PFSK-1 (cell line): ENCODE measurements around the gene OR2C3.

Experiments
- FOXP2 ChIP-seq: optimal IDR thresholded peaks from 2 replicates; pipeline ENCODE3; 2011; ENCODE audit warnings: borderline replicate concordance, control low read depth, inconsistent platforms; ENCODE audit not compliant: insufficient read depth; ENCODE audit errors: extremely low read length, extremely low read depth
- POLR2AphosphoS5 ChIP-seq: IDR thresholded peaks from 2 replicates; pipeline ENCODE4 v1.6.1; 2012; ENCODE audit warnings: low read depth, mild to moderate bottlenecking, control low read depth, low read length, moderate library complexity
- REST ChIP-seq, 2 experiments: IDR thresholded peaks; 2 replicates each; pipeline versions ENCODE4 v1.6.1 to v1.8.0; 2011 to 2012; ENCODE audit warnings: low read depth in 2 of 2, low read length in 2 of 2, control low read depth in 1 of 2, inconsistent platforms in 1 of 2, mild to moderate bottlenecking in 1 of 2, moderate library complexity in 1 of 2; ENCODE audit not compliant: insufficient read depth in 1 of 2
- SIN3A ChIP-seq: IDR thresholded peaks from 2 replicates; pipeline ENCODE4 v1.6.1; 2012; ENCODE audit warnings: mild to moderate bottlenecking, low read length, moderate library complexity, borderline replicate concordance; ENCODE audit not compliant: insufficient read depth
- TAF1 ChIP-seq: IDR thresholded peaks from 2 replicates; pipeline ENCODE4 v1.6.1; 2012; ENCODE audit warnings: low read length, control low read depth, borderline replicate concordance; ENCODE audit not compliant: insufficient read depth

Gene OR2C3

GRCh38 chr1:247535402-247535801 lies 838 bp downstream of the OR2C3 start:
- no peak for TF ChIP-seq FOXP2
- TF ChIP-seq SIN3A = no peak
- no peak for TF ChIP-seq TAF1
- TF ChIP-seq REST (IDR thresholded peaks at IDR 0.05; ENCODE audit: insufficient read depth in 1 of 2, low read depth in 2 of 2, low read length in 2 of 2) = no peak
- no peak for TF ChIP-seq POLR2AphosphoS5

GRCh38 chr1:247531937-247532336 lies 4.3 kb downstream of the OR2C3 start:
- no peak for TF ChIP-seq SIN3A
- TF ChIP-seq TAF1 = no peak
- no peak for TF ChIP-seq FOXP2
- TF ChIP-seq REST (IDR thresholded peaks at IDR 0.05; ENCODE audit: insufficient read depth in 1 of 2, low read depth in 2 of 2, low read length in 2 of 2) = no peak
- no peak for TF ChIP-seq POLR2AphosphoS5

- no peak for TF ChIP-seq POLR2AphosphoS5
Observed at GRCh38 chr1:247530785-247531184, 5.5 kb downstream of the OR2C3 start.

- TF ChIP-seq TAF1 = no peak
- no peak for TF ChIP-seq REST (IDR thresholded peaks at IDR 0.05; ENCODE audit: insufficient read depth in 1 of 2, low read depth in 2 of 2, low read length in 2 of 2)
- no peak for TF ChIP-seq FOXP2
- no peak for TF ChIP-seq SIN3A
- no peak for TF ChIP-seq POLR2AphosphoS5
Observed at GRCh38 chr1:247529771-247530355, 6.4 kb downstream of the OR2C3 start.

GRCh38 chr1:247528812-247529474 lies 7.3 kb downstream of the OR2C3 start:
- TF ChIP-seq FOXP2 = no peak
- no peak for TF ChIP-seq TAF1
- TF ChIP-seq POLR2AphosphoS5 = no peak
- no peak for TF ChIP-seq SIN3A
- TF ChIP-seq REST (IDR thresholded peaks at IDR 0.05; ENCODE audit: insufficient read depth in 1 of 2, low read depth in 2 of 2, low read length in 2 of 2) = no peak
